GM10266 (cell line): ENCODE measurements around the gene CELSR1.
A peak's percentile ranks its signal among the peaks of the same experiment; 100 is the strongest.

Experiments
- DNase-seq: peaks from one replicate; pipeline ENCODE4 v3.0.0; 2012; ENCODE audit errors: extremely low spot score
- TF ChIP-seq, protein P1 (sequence below): IDR thresholded peaks from 2 replicates; pipeline ENCODE4 v1.5.1; 2012; ENCODE audit warnings: mild to moderate bottlenecking, low read depth; ENCODE audit not compliant: control insufficient read depth, insufficient read depth; ENCODE audit errors: missing control alignments

CELSR1 gene

DNA sequence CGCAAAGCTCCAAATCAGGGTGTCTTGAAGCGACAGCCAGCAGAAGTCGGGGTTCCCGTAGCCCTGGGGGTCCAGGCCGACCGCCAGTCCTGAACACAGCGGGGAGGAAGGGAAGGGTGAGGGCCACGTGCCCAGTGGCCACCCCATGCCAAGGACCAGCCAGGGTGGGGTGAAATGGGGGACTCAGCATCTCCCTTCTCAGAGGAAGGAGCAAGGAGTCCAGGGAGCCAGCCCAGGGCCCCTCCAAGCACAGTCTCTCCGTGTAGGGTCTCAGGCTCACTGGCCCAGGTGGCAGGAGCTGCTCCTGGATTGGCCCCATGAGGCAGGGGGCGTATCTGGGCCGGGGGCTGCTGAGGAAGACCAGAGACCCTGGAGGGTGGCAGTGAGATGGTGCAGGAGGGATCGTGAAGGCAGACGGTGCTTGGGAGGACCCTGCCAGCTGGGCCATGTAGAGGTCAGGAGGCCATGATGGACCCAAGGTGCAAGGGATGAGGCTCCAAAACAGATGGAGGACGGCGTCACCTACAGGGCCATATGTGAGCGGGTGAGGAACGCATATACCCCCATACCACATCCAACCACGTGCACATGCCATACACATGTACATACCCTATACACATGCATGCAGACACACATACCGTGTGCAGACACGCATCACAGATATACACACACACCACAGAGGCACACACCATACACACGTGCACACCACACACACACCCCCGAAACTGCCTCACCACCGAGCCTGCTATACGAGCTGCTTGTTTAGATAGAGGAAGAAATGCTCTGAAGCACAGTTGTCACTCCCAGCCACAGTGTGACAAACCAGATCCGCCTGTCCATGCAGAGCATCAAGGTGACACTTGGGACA, 167.5 kb downstream of the CELSR1 start:
- TF ChIP-seq, protein P1, sequence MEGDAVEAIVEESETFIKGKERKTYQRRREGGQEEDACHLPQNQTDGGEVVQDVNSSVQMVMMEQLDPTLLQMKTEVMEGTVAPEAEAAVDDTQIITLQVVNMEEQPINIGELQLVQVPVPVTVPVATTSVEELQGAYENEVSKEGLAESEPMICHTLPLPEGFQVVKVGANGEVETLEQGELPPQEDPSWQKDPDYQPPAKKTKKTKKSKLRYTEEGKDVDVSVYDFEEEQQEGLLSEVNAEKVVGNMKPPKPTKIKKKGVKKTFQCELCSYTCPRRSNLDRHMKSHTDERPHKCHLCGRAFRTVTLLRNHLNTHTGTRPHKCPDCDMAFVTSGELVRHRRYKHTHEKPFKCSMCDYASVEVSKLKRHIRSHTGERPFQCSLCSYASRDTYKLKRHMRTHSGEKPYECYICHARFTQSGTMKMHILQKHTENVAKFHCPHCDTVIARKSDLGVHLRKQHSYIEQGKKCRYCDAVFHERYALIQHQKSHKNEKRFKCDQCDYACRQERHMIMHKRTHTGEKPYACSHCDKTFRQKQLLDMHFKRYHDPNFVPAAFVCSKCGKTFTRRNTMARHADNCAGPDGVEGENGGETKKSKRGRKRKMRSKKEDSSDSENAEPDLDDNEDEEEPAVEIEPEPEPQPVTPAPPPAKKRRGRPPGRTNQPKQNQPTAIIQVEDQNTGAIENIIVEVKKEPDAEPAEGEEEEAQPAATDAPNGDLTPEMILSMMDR = no peak

DNA sequence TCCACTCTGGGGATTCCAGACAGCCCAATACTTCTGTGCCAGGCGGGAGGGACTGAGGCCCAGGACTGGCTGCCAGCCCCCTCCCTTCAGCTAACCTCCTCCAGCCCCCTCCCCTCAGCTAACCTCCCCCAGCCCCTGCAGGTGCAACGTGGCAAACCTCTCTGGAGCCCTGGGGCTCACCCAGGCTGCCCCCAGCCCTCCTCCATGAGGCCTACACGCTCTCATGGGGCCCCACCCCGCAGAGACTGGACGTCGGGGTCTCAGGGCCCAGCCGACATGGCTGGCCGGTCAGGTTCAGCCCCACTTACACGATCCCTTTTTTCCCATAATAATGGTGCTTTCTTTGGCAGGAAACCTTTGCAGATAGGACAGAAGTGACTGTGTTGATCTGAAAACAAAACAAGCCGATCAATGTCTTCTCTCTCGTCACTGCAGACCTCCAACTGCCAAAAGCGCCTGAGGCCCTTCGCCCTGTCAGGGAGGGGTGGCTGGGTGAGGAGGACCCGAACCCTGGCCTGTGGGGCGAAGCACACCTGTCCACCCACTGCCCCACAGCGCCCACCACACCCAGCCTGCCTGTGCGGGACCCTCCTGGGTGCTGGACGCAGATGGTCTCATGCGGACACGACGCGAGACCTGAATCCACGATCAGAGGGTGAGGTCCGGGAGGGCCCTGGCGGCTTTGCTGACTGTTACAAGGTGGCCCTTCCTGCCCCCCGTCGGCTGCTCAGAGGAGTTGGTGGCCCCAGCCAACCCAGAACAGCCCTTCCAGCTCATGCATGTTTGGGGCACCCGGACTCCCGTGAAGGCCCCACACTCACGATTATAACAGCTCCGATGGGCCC, 168.3 kb downstream of the CELSR1 start:
- no peak for DNase-seq
- TF ChIP-seq, protein P1 = no peak

More for the DNA sequence above, 167.5 kb downstream of the CELSR1 start:
- no peak for DNase-seq

DNA sequence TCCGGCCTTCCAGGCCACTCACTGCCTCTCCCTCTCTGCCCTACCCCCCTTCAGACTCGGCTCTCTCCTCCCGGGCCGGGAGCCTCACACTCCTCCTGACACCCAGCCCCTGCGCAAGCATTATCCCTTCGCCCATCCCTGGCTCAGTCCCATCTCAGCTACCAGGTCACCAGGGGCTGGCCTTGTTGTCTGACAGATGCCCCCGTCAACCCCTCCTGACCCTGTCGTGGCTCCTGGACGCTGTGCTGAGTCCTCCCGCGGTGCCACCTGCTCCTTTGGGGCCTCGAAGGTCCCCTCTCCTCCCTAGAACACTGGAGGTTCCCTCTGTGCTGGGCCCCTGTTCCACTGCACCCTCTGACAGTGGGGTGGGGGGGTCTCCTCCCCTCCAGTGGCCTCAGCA, 169.0 kb downstream of the CELSR1 start:
- no peak for DNase-seq
- TF ChIP-seq, protein P1 = no peak

DNA sequence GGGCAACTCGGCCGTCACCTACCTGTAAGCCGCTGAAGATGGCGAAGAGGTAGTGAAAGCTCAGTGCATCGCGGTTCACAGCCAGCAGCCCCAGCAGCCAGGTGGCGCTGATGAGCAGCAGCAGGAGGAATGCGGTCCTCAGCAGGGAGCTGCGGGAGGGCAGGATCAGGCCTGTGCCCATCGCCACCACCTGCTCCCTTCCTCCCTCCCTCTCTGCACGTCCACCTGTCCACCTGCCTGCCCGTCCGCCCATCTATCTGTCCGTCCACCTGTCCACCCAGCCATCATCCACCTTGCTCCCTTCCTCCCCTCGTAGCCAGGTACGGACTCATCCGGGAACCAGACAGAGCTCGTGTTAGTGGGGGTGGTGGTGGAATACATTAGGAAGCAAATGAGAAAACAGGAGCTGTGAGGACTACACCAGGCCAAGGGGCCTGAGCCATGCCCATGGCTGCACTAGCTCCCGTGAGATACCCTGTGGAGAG, 169.7 kb downstream of the CELSR1 start:
- TF ChIP-seq, protein P1 = peak; percentile 99
- DNase-seq = peak; percentile 90

DNA sequence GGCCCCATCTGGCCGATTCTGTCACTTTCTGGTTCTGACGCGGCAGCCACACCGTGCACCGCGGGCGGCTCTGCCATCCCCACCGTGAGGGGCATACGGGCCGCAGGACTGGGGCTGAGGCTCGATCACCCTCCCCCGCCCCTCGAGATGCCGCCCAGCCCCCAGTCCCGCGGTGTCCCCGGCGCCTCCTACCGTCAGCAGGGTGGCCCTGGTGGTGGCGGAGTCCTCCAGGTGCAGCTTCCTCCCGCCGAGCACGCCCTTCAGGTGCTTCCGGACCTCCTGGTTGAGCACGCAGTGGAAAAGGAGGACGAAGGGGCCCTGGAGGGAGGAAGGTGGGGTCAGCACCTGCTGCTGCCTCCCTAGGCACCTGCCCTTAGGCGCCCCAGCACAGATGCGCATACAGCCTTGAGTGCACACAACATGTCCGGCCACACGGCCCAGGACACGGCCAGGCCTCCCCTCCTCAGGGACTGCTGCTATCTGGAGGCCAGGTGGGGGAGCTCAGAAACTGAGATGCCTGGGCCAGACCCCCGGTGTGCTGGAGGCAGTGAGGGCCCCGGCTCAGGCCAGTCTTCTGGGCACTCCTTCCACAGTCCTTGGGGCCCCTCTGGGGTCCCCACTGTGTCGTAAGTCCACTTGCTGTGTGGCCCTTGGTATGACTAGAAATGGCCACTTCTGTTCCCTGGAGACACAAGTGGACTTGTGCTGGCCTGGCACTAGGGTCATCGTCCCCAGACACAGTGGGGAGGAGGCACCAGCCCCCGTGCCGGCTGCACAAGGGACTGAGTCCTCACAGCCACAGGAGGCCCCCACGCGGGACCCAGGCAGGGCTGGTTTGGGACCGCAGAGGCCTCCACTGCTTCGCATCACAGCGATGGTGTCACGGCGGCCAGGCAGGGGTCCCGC, 170.4 kb downstream of the CELSR1 start:
- TF ChIP-seq, protein P1 = no peak
- no peak for DNase-seq

DNA sequence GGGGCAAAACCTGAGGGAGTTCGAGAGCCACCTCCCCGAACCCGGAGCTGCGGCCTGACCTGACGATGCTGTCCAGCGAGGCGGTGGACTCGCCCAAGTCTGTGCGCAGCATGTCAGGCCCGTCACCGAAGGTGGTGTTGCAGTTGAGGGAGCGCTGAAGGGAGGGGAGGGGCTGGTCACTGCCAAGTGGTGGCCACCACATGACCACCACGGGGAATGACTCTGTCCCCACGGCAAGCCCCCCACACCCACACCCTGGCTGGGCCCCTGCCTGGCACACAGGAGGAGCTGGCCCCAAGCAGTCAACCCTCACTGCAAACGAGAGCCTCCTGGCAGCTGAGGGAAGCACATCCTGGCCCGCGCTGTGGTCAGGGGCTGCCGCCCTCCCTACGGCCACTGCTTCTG, 171.1 kb downstream of the CELSR1 start:
- TF ChIP-seq, protein P1 = no peak
- no peak for DNase-seq
